Loucy (cell line): ENCODE results near the gene HGFAC.

Experiments used
- H2AFZ ChIP-seq: fragments of 200-600 bp; sonication (generic); 2 replicates; pipeline ENCODE4 v1.6.0; 2016; ENCODE audit warnings: antibody characterized with exemption, mild to moderate bottlenecking, low read length, moderate library complexity
- H3F3A ChIP-seq: fragments of 200-600 bp; 2 replicates; pipeline ENCODE4 v1.6.0; 2016; ENCODE audit warnings: antibody characterized with exemption, low read depth, mild to moderate bottlenecking
- H3K27me3 ChIP-seq: fragments of 200-600 bp; sonication (generic); 2 replicates; pipeline ENCODE4 v1.6.1; 2014; ENCODE audit warnings: low read length, mild to moderate bottlenecking; ENCODE audit not compliant: insufficient read depth, poor library complexity, severe bottlenecking
- H3K36me3 ChIP-seq: fragments of 200-600 bp; sonication (generic); 2 replicates; pipeline ENCODE4 v1.6.1; 2016; ENCODE audit warnings: low read length; ENCODE audit not compliant: insufficient read depth
- H3K4me1 ChIP-seq: fragments of 200-600 bp; sonication (generic); 2 replicates; pipeline ENCODE4 v1.5.1; 2014; ENCODE audit warnings: low read length, mild to moderate bottlenecking; ENCODE audit not compliant: insufficient read depth, poor library complexity, severe bottlenecking
- H3K4me2 ChIP-seq: fragments of 200-600 bp; sonication (generic); 2 replicates; pipeline ENCODE4 v1.6.0; 2014; ENCODE audit warnings: antibody characterized with exemption, low read length, low read depth, mild to moderate bottlenecking; ENCODE audit not compliant: poor library complexity, severe bottlenecking
- H3K4me3 ChIP-seq: fragments of 200-600 bp; sonication (generic); 2 replicates; pipeline ENCODE4 v1.5.1; 2014; ENCODE audit warnings: low read length, mild to moderate bottlenecking, mixed read lengths; ENCODE audit not compliant: poor library complexity, severe bottlenecking
- H3K79me2 ChIP-seq: fragments of 200-600 bp; sonication (generic); 2 replicates; pipeline ENCODE4 v1.6.1; 2014; ENCODE audit warnings: low read length; ENCODE audit not compliant: insufficient read depth
- H3K9ac ChIP-seq: fragments of 200-600 bp; sonication (generic); 2 replicates; pipeline ENCODE4 v1.6.0; 2014; ENCODE audit warnings: mild to moderate bottlenecking, low read depth, low read length, moderate library complexity; ENCODE audit not compliant: poor library complexity, severe bottlenecking
- H3K9me2 ChIP-seq: fragments of 200-600 bp; sonication (generic); replicated peaks from 2 replicates; pipeline ENCODE4 v1.6.1; 2016; ENCODE audit warnings: low read depth, low read length, mixed read lengths
- H3K9me3 ChIP-seq: fragments of 200-600 bp; sonication (generic); 2 replicates; pipeline ENCODE4 v1.6.1; 2014; ENCODE audit warnings: mild to moderate bottlenecking, antibody characterized with exemption, low read length, low read depth; ENCODE audit not compliant: insufficient read depth
- H4K20me1 ChIP-seq: fragments of 200-600 bp; sonication (generic); 2 replicates; pipeline ENCODE4 v1.6.0; 2014; ENCODE audit warnings: antibody characterized with exemption, low read length, mild to moderate bottlenecking; ENCODE audit not compliant: insufficient read depth, poor library complexity, severe bottlenecking
- EZH2phosphoT487 ChIP-seq: fragments of 200-600 bp; IDR thresholded peaks from 2 replicates; pipeline ENCODE4 v1.6.1; 2018; ENCODE audit warnings: antibody characterized with exemption, mild to moderate bottlenecking, moderate library complexity, borderline replicate concordance
- TF ChIP-seq, protein P1 (sequence below): fragments of 200-600 bp; sonication (generic); conservative IDR thresholded peaks from 2 replicates; pipeline ENCODE4 v1.5.1; 2014; ENCODE audit warnings: mild to moderate bottlenecking, antibody characterized with exemption, low read length

HGFAC gene

DNA sequence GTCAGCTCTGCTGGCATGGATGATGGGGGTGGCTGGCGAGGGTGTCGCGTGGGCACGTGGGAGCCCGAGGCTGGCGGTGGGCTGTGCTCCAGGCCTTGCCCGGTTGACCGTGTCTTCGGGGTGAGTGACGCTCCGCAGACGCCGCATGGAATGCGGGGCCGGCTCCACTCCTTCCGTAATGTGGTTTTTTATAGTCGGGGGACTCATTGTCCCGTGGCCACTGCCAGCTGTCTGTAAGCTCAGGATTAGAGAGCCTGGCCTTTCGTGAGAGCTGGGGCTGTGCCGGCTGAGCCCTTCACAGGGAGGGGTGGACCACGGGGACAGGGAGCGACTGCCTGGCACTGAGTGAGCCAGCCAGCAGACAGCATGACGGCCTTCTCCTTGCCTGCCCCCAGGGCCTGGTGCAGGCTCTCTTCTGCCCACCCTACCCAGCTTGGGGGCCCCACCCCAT lies 41.7 kb downstream of the HGFAC start:
- no peak overlapping the region for H3K9ac ChIP-seq
- no peaks in the 10 kb centered on the region for H3K4me1 ChIP-seq
- no peaks in the 10 kb centered on the region for H3F3A ChIP-seq
- H4K20me1 ChIP-seq: no peaks in the 10 kb centered on the region
- no peak for TF ChIP-seq EZH2phosphoT487
- TF ChIP-seq, protein P1, sequence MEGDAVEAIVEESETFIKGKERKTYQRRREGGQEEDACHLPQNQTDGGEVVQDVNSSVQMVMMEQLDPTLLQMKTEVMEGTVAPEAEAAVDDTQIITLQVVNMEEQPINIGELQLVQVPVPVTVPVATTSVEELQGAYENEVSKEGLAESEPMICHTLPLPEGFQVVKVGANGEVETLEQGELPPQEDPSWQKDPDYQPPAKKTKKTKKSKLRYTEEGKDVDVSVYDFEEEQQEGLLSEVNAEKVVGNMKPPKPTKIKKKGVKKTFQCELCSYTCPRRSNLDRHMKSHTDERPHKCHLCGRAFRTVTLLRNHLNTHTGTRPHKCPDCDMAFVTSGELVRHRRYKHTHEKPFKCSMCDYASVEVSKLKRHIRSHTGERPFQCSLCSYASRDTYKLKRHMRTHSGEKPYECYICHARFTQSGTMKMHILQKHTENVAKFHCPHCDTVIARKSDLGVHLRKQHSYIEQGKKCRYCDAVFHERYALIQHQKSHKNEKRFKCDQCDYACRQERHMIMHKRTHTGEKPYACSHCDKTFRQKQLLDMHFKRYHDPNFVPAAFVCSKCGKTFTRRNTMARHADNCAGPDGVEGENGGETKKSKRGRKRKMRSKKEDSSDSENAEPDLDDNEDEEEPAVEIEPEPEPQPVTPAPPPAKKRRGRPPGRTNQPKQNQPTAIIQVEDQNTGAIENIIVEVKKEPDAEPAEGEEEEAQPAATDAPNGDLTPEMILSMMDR: no peak
- H2AFZ ChIP-seq: no peak overlapping the region
- H3K36me3 ChIP-seq: no peaks in the 10 kb centered on the region
- H3K27me3 ChIP-seq: no peaks in the 10 kb centered on the region
- no peaks in the 10 kb centered on the region for H3K9me3 ChIP-seq
- no peak overlapping the region for H3K4me3 ChIP-seq
- no peak overlapping the region for H3K4me2 ChIP-seq
- no peaks in the 10 kb centered on the region for H3K9me2 ChIP-seq
- no peaks in the 10 kb centered on the region for H3K79me2 ChIP-seq

DNA sequence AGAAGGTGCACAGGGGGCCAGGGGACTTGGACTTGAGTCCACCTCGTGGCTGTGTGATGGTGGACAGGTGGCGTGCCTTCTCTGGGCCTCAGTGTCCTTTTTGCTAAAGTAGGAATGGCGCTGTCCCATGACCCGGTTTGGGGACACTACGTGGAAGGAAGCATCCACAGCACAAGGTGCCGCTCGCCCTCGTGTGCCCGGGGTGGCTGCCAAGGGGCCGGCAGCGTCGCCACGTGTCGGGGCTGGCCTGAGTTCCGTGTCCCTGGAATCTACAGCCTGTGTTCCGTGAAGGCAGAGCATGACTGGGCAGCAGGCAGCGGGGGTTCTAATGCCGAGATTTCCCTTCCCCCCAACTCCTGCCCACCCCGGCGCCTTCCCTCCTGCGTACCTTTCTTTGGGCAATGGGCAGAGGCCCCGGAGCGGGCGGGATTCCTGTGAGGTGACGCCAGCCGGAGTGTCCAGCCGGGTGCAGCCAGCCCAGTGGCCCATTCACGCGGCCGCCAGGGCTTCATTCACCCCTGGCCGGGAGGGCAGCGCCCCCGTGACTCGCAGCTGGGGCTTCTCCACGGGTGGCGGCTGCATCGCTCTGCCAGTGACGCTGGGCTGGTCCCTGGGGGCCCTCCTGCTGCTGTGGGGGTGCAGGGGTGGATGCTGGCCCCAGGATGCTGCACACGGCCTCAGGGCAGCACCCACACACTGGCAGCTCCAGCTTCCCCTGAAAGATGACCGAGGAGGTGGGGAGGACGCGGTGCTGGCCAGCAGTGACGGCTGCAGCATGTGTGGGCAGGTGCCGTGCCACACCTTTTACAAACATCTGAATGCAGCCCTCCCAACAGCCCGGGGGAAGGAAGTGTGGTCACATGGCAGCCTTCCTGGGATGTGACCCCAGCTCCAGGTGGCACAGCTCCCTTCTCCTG lies 42.5 kb downstream of the HGFAC start:
- no peaks in the 10 kb centered on the region for H4K20me1 ChIP-seq
- no peak overlapping the region for H2AFZ ChIP-seq
- no peaks in the 10 kb centered on the region for H3K27me3 ChIP-seq
- H3K9me2 ChIP-seq: no peaks in the 10 kb centered on the region
- no peaks in the 10 kb centered on the region for H3K4me1 ChIP-seq
- TF ChIP-seq, protein P1: no peak
- no peak for TF ChIP-seq EZH2phosphoT487
- H3K36me3 ChIP-seq: no peaks in the 10 kb centered on the region
- H3F3A ChIP-seq: no peaks in the 10 kb centered on the region
- H3K4me3 ChIP-seq: no peak overlapping the region
- H3K9ac ChIP-seq: no peak overlapping the region
- H3K79me2 ChIP-seq: no peaks in the 10 kb centered on the region
- no peak overlapping the region for H3K4me2 ChIP-seq
- no peaks in the 10 kb centered on the region for H3K9me3 ChIP-seq

DNA sequence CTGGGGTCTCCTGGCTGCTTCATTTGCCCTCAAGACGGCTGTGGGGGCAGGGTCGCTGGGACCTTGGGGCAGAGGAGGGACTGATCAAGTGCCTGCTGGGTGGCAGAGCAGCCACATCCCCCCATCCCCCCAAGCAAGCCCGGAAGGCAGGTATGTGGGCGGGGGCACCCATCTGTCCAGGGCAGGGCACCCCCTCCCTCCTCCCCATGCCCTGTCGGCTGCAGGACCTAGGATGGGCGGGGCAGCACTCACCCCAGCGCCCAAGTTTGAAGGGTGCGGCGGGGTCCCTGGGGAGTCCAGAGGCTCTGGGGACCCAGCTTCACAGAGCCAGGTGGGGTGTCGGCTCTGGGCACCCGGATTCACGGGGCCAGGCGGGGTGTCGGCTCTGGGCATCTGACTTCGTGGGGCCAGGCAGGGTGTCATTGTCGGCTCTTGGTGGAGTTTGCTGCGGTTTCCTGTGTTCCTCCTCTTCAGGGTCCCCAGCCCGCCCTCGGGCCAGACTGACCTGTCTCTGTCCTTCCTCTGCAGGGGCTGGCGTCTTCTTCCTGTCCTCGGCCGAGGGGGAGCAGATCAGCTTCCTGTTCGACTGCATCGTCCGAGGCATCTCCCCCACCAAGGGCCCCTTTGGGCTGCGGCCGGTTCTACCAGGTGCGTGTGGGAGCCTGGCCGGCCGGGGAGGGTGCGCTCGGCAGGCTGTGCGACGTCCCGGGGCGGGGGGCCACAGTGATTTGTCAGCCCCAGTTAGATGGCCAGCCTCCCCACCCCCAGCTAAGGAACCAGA lies 43.4 kb downstream of the HGFAC start:
- H3K4me3 ChIP-seq: no peak overlapping the region
- H3K9me3 ChIP-seq: no peaks in the 10 kb centered on the region
- H4K20me1 ChIP-seq: no peaks in the 10 kb centered on the region
- H2AFZ ChIP-seq: no peak overlapping the region
- no peaks in the 10 kb centered on the region for H3K36me3 ChIP-seq
- no peak overlapping the region for H3K9ac ChIP-seq
- no peaks in the 10 kb centered on the region for H3K9me2 ChIP-seq
- H3K4me2 ChIP-seq: no peak overlapping the region
- no peaks in the 10 kb centered on the region for H3K27me3 ChIP-seq
- H3K79me2 ChIP-seq: no peaks in the 10 kb centered on the region
- no peaks in the 10 kb centered on the region for H3K4me1 ChIP-seq
- TF ChIP-seq, protein P1: no peak
- TF ChIP-seq EZH2phosphoT487: no peak
- H3F3A ChIP-seq: no peaks in the 10 kb centered on the region
